Regular cardiac myocyte (primary cell): ENCODE data around the gene CLEC3B. TPM values are rescaled to one million over a fixed set of nuclear protein-coding genes. Genes with fewer than 3 reads are reported as not detected.

Experiments
- total RNA-seq: library from RNA; depleted of rRNA; stranded (reverse); fragments of >200 nt; gene quantifications from 2 replicates; pipeline ENCODE4 v1.2.3, GENCODE V29; 2014

The CLEC3B gene
- 3.8 and 23.7 TPM in 2 replicates for total RNA-seq

GRCh38 chr3:45026038-45026437 is at the start of gene CLEC3B:
TSS of gene CLEC3B (plus strand) at chr3:45026303. CDS start at chr3:45026363, 60 bp downstream.

Other genes starting within 250 kb of the CLEC3B start
- 13.8 and 18.3 TPM in 2 replicates for gene TMEM42, start 164.4 kb upstream of the CLEC3B start, total RNA-seq
- not detected in 2 replicates for gene TGM4, start 151.7 kb upstream of the CLEC3B start, total RNA-seq
- 36.4 and 42.0 TPM in 2 replicates for gene ZDHHC3, start 50.1 kb upstream of the CLEC3B start, total RNA-seq
- gene EXOSC7, start 50.1 kb upstream of the CLEC3B start, total RNA-seq = 47.6 and 54.1 TPM in 2 replicates
- 16.5 and 37.5 TPM in 2 replicates for gene CDCP1, start 120.1 kb downstream of the CLEC3B start, total RNA-seq
- 27.2 and 40.3 TPM in 2 replicates for gene TMEM158, start 200.0 kb downstream of the CLEC3B start, total RNA-seq